ENCODE results near the gene SMPD3.

The SMPD3 gene

DNA sequence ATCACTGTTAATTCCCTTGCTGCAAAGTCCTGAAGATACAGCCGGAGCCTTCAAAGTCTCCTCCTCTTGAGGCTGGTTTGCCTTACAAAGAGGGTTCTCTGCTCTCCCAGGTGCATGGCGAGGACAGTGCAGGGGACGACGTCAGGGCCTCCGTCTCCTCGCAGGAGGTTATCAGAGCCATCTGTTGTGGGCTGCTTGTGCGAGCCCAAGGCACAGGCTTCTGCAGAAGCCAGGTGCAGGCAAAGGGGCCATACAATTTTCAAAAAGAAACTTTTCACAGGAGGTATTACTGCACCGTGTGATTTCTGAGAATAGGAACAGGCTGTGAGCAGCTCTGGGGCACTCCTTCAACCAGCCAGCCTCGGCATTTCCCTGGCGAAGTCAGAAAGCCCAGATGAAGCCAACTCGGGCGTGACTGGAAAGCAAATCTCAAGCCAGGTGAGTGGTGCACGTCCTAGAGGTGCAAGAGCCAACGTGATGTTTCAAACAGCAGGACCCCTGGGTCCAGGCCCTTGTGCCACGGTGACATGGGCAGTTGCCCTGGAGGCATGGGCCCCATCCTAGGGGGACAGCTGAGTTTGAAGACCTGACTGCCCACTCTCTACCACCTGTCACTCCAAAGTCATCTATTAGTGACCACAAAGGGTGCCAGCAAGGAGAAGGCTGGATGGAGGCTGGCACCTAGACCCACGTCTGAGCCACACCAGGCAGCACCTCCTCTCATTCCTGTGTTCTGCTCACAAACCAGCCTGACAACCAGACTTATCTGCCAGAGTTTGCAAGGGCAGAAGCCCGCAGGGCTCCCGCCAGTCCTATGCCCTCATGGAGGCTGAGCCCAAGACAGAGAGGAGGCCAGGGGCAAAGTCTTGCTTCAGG is 68.6 kb downstream of the SMPD3 start:
- DNase-seq: no peak

DNA sequence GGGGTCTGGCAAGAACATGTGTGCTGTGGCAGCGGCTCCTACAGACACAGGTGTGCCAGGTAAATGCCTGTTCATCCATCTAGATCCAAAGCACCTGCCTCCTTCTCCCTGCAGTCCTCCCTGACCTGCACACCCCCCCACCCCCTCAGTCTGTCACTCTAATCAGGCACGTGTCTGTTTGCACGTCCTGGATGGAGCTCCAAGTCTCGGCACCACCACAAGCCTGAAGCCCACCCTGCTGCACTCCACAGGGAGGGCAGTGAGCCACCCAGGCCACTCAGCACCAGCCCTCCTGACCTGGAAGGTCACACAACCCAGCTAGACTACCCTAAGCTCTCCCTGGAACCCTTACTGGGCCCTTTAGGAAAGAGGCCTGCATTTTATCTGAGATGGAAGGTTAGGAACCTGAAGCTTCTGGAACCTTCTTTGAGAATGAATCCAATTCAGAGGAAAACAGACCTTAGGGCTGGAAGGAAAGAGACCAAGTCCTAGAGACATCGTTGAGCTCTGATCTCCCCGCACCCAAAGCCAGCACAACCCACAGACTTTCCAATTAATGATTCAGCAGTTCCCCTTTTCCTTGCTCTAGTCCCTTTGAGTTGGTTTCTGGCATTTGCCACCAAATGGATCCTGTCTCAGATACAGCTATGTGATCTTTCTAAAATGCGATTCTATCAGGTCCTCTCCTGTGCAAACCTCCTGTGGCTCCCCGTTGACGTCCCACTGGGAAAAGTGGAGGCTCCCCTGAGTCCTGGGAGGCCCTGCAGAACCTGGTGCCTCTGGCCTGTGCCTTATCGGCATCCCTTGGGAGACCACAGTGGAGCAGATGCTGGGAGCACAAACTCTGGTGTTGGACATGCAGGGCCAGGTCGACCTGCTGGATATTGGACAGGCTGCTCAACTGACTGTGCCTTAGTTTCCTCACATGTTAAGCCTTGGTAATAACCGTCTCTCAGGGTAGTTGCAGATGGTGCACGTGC is 69.6 kb downstream of the SMPD3 start:
- no peak for DNase-seq

DNA sequence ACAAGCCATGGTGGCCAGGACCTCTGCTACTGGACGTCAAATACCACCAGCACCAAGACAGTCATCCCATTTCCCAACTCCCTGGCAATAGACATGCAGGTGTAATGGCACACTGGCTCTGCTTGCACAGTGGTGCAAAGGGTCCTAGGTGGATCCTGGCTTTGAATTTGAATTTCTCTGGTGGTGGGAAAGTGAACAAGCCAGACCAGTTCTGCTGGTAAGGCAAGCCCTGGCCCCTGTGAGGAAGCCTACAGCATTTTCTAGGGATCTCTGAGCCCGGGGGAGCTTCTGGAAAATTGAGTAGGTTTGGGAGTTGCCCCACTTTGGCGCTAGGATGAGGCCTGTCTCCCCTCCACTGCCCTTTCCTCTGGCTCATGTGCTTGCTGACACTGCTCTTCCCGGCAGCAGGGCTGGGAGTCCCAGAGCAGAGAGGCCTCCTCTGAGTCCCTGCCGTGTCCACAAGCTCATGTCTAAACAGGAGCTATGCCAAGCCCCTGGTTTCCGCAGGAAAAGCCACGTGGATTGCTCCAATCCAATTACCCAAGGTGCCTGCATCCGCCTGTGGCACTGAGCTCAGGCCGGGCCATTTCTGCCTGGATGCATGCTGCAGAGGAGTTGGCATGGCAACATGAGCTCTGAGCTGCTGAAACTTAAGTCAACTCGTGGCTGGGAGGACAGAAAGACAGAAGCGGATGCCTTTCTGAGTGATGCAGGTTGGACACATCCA is 70.5 kb downstream of the SMPD3 start:
- DNase-seq: no peak

DNA sequence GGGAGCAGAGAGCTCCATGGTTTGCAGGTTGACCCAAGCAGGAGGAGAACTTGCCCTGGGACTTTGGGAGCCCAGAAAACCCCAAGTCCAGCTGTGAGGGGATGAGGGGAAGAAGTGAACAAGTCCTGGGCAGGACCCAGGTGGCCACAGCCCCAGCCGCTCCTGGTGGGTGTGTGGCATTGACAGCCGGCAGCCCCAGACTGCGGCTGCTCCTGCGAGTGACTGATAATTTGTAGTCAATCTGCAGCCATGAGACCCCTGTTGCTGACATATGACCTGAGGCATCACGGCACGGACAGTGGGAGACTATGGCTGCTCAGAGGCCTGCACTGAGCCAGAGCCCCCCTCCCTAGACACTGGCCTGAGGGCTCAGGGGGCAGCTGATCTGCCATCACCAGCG is 71.1 kb downstream of the SMPD3 start:
- DNase-seq: no peak

DNA sequence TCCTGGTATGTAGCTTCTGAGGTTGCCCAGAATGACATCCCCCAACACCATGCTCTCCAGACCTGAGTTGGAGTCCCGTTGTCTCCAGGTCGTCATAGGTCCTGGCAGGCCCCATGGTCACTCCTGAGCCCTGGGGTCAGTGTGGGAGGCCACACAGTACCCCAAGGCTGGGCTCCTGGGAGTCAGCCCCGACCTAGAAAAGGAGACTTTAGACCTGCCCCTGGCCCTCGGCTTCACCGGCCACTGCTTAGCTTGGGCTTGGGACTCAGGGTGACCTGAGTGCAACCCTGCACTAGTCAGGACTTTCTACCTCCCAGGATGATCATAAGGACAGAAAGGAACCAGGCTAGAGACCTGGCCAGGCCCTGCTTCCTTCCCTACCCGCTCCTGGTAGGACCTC is 71.7 kb downstream of the SMPD3 start:
- no peak for DNase-seq

DNA sequence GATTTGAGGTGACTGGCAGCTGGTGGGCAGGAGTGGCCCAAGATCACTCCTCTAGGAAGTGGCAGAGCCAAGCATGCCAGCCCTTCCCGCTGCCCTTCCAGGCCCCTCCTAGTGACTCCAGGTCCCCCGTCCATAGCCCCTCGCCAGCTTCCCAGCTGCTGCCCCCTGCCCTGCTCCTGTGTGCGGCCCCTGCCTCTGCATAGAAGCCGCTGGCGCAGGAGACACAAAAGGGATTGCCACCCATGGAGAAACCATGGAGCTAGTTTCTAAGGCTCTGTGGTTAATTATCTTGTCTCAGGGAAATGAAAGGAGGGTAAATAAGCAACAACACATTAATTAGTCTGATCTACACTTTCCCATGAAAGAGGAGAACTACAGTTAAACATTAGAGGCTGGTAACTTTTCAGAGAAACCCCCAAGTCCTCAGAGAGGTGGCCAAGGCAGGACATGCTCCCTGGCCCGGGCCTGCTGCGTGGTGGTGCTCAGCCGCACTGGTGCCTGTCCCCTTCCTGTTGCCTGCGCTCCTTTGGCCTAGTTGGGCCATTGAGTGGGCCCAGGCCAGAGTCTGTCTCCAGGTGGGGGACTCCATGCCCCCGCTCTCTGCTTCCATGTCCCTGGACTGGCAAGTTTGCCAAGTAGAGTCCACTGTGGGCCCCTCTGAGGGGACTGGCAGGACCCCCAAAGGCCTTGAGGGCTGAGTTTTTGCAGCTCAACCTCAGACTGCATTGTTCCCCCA is 72.3 kb downstream of the SMPD3 start:
- DNase-seq: no peak

DNA sequence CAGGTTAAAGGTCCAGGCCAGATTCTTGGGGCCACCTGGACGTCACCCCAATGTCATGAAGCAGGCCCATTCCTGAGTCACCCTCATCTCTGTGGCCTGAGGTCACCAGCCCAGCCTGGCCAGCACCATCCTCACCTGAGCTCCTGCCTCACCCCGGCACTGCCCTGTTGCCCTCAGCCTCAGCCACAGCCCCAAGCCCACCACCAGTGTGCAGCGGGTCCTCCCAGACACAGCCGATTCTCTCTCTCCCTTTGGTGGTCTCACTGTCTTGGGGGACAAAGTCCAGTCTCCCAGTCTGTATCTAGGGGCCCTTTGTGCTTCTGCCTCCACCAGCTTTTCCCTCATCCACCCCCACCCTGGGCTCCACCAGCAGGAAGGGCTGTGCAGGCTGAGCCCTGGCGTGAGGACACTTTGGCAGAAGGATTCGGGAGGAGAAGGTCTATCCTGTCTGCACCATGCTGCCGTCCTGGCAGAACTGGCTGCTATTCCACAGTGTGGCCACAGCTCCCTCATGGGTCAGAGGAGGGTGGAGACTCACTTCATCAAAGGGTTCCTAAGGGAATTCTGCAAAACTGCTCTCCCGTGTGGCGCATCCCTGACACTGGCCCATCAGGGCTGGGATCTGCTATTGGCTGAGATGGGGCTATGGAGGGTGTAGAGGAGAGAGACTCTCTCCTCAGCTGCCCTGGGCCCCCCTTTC is 73.2 kb downstream of the SMPD3 start:
- no peak for DNase-seq

DNA sequence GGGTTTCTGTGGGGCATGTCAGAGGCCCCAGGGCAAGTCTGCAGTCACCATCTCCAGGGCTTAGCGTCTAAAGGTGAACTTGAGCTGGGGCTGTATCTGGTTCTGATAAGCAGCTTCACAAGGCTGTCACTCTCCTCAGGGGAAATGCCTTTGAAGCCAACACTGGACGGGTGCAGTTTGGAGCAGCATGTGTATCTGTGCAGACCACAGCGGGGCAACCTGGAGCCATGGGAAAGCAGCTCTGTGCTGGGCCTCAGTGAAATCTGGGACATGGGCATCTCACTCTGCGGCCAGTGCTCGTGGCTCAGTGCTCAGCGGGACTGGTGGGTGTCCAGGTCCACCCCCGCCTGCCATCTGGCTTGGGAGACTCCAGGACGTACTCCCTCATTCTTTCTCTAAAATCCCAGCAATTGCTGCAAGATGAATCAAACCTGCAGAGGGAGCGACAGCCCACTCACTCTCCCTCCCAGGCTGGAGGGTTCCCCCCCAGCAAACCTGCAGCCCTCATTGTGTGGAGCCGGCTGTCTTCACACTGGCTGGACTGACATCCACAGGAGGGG is 74.0 kb downstream of the SMPD3 start:
- no peak for DNase-seq

DNA sequence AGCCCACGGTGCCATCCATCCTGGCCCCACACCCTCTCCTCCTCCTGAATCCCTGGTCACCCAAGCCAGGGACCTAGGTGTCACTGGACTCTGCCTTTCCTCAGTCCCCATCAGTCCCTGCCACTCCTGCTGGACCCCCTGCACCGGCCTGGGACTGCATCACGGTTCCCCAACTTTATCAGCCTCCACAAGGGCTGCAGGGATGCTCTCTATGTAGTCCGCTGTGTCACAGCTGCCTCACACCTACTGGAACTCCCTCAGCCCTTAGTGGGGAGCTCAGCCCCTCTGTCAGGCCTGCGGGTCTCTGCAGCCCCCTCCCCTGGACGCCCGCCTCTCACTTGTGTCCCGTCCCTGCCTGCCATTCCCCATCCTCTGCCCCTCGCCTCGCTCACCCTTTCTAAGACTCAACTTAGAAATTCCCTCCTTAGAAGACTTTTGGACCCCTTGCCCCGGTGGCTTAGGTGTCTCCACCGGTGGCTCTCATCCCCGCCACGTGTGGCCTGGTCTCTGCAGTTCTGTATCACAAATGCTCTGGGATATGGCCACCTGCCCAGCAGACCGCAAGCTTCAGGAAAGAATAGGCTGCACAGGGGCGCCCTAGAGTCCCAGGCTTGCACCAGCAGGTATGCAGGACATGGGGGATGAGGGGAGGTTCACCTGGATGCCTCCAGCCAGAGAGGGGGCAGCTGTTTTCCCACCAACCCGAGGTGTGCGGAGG is 74.6 kb downstream of the SMPD3 start:
- no peak for DNase-seq

DNA sequence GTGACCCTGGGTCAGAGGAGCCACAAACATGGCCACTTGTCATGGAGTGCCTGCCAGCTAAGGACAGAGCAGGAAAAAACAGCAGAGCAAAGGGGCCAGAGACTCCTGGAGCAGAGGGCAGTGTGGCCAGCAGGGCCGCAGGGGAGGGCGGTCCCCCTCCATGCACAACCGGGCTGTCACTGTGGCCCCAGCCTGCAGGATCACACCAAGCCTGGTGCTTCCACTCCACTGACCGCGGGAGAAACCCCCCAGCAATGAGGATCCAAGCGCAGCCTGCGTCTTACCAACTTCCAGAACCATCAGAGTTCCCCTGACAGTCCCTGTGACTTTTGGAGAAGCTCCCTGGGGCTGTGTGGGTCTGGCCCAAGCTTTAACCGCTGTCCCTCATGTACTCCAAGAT is 75.5 kb downstream of the SMPD3 start:
- no peak for DNase-seq

DNA sequence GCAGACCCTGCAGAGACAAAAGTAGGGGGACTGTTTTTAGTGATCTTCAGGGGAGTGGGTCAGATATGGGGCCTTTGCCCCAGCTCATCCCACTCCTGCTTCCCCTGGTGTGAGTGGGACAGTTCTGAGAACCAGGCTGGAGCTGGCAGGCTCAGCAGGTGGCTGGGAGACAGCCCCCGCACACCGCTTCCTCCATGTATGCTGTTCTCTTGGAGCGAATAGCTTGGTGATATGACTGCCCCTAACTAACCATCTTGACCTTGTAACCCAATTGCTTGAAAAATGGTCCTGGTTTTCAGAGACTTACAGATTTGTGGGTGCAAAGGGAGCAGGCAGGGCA is 76.0 kb downstream of the SMPD3 start:
- no peak for DNase-seq

DNA sequence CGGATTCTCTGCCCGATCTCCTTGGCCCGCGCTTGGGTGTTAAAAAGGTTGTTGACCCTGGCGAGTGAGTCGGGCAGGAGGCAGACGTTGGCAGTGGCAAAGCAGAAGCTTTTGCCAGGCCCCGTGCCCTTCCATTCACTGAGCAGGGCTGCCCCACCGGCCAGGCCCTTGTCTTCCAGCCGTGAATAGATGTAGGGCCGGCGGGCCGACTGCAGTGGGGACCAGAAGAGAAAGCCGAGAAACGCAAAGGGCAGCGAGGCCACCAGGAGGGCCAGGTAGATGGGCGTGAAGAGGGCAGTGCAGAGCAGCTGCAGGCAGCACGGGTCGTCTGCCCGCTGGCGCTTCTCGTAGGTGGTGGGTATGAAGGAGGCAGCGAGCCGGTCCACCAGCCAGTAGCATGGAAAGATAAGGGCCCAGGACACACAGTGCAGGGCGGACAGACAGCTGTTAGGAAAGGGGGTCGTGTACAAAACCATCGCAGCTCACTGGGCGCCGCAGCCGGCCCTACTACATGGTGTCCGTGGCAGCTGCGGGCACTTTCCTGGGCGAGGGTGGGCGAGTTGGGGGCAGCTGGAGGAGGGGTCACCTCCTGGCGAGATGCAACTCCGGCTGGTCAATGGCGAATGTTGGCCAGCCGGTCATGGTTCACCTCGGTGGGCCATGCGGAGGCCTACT is 76.5 kb downstream of the SMPD3 start:
- no peak for DNase-seq

DNA sequence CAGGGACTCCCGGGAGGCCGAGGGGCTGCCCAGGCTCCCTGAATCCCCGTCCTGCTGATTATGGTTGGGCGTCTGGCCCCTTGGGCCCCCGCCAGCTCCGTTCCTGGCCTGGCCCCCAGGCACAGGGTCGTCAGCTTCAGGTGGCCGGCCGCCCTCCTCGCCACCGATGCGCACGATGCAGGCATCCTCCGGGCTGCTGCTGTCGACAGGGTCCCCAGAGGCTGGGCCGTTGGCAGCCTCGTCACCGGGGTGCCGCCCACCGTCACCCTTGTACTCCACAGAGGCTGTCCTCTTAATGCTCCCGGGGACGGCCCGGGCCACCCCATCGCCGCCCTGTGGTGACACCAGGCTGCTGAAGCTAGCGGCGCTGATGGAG is 77.0 kb downstream of the SMPD3 start:
- DNase-seq: no peak

DNA sequence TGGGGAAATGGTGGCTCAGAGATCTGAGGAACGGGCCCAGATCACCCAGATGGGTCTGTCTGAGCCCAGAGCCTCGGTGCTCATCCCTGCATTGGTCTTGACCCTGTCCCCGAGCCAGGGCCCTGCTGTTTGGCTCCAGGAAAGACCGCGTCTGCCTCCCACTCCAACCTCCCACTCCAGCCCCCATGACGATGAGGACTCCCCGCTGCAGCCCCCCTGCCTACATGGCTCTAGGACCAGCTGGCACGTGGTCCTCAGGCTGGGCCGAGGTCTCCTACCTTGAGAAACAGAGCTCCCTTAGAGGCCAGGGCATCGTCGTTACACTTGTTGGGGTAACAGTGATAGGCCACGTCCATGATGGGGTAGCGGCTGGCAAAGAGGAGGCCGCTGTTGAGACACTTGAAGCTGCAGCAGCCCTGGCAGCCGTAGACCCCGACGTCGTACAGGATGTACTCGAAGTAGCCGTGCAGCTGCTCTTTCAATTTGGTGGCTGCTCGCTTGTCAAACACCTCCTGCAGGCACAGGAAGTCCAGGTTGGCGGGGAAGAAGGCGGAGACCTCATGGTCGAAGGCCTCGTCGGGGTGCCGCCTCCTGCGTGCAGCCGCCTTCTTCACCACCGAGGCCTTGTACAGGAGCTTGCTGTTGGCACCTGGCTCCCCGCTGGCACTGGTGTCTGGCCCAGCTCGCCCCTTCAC is 77.6 kb downstream of the SMPD3 start:
- peak; percentile 39 for DNase-seq

DNA sequence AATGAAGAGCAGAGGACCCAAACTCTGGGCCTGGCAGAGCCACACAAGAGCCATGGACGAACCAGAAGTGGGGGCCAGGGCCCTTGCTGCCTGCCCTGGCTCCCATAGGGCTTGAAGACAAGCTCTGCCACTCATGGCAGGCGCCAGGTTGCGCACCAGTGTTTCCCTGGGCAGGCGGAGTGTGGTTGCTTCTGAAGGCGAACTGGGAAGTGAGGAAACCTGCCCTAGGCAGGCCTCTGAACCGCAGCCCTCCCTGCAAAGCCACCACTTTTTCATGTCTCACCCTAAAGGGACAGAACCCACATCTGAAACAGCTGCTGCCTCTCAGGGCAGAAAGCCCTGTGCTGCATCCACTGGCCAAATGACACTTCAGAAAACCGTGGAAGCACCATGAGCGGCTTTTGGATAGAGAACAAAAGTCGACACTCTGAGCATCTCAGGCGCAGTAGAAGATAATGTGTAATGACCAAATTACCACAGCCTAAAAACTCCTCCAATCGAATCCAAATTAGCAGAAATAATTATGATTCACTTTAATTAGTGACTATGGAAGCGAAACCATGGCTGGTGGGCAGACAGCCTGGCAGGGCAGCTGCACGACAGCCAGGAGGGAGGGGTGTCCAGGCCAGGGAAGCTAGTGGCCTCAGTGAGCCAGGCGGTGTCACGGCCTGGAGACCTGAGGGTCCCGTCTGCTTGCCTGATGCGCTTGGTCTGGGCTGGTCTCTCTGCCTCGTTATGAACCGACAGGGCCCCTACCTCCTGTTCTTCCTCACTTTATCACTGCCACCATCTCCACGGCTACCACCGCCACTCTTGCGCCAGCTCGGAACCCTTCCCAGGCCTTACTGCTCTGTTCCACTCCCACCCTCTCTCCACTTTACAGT is 78.4 kb downstream of the SMPD3 start:
- DNase-seq: no peak

DNA sequence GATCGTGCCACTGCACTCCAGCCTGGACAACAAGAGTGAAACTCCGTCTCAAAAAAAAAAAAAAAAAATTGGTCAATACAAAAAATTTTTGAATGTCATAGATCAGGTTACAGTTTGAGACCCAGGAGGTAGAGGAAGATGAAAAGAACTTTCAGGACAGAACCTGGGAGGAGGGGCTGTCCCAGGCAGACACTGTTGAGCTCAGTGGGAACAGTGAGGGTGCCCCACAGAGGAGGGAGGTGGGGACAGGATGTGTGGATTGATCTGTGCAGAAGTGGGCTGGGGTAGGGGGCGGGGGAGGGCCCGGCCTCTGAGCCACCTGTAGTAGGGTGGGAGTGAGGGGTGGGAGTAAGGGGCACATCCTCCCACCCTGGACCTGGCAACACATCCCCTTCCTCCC is 79.1 kb downstream of the SMPD3 start:
- DNase-seq: no peak

DNA sequence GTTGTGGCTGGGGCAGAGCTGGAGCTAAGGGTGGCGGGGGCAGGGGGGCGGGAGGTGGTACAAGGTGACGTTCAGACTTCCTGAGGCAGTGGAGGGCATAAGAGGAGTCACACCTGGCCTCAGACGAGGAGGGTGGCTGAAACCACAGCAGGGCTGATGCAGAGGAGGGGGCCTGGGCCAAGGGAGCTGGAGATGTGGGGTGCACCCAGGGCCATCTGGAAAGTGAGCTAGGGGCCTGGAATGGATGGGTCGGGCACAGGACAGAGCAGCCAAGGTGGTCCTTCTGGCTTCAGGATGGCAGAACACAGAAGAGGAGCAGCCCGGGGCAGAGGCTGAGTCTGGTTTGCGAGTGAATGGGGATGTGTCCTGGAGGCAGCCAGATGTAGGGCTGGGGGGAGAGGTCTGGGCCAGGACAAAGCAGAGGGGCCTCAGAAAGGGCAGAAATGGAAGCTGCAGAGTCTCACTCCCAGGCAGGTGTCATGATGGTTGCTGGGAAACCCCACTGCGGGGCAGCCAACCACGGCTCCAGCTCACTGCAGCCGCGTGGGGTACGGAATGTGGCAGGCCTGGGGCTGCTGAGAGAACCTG is 79.9 kb downstream of the SMPD3 start:
- DNase-seq: no peak

DNA sequence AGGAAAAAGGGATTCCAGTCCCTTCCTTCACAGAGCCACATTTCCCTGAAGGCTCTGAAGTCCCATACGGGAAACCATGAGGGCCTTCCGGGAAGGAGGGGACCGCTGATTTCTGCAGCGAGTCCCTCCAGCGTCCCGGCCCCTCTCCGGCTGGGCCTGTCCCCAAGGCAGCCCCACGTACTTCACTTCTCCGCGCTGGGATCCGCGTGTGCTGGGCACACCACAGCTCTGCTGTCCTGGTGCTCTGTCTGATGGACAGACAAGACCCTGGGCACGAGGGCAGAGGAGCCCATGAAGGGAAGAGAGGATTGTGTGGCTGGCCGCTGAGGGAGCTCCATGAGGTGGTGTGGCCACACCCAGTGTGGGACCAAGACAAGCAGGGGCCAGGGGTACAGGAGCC is 80.4 kb downstream of the SMPD3 start:
- no peak for DNase-seq
